Mammary epithelial cell (primary cell): ENCODE results near the gene SPAG17.

Source experiments
- CTCF ChIP-seq, 2 donors: IDR thresholded peaks in 1 of 2; conservative IDR thresholded peaks in 1 of 2; 2 replicates each; pipeline ENCODE4 v1.5.1; 2011 to 2012; ENCODE audit warnings: inconsistent platforms in 2 of 2, low read length in 2 of 2, mild to moderate bottlenecking in 2 of 2, control low read depth in 1 of 2, low read depth in 1 of 2; ENCODE audit not compliant: insufficient read depth in 1 of 2; ENCODE audit errors: extremely low read depth in 1 of 2
- EZH2 ChIP-seq: IDR thresholded peaks from 2 replicates; pipeline ENCODE4 v1.6.1; 2012; ENCODE audit warnings: low read length, inconsistent platforms, borderline replicate concordance

GRCh38 chr1:118073648-118074435 lies 111.2 kb downstream of the SPAG17 start:
- TF ChIP-seq CTCF (conservative IDR thresholded peaks at IDR 0.05 in 1 of 2, IDR thresholded peaks at IDR 0.05 in 1 of 2; ENCODE audit: extremely low read depth in 1 of 2, insufficient read depth in 1 of 2, low read depth in 1 of 2, low read length in 2 of 2) (no peak), EZH2 (no peak)
